Measurements from ENCODE around the gene PLEKHJ1. TPM values are rescaled to one million over a fixed set of nuclear protein-coding genes. Genes with fewer than 3 reads are reported as not detected.

The PLEKHJ1 gene
- total and polyA plus RNA-seq, 2 of the 13 experiments (the other 11 are each of a cell fraction or from before 2014, with no cell fraction given): 70.5 to 130 TPM

DNA sequence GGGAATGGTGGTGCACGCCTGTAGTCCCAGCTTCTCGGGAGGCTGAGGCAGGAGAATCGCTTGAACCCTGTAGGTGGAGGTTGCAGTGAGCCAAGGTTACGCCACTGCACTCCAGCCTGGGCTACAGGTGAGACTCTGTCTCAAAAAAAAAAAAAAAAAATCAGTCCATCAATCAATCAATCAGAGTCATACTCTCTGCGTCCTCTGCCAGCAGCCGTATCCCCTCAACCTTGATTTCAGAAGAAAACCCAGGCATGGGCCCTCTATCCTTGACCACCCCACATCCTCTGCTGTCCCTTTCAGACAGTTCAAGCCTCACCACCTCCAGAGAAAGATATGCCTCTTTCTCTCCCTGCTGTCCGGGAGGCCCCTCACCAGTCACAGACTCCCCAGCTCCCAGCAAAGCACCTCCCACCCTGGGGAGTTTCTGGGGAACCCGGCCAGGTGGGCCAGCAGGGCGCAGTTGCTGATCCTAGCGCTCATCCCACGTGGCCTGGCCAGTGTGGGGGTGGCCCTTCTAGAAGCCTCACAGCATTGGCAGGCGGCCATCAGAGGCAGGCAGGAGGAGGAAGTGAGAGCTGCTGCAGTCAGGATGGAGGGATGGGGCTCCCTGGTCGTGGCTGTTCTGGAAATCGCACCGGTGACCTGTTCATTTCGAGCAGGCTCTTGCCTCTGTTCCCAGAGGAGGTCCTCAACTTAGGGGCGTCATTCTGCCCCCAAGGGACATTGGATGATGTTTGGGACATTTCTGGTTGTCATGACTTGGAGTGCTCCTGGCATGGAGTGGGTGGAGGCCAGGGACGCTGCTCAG is 30.3 kb upstream of the PLEKHJ1 start (continued):
- TF ChIP-seq, protein P1, sequence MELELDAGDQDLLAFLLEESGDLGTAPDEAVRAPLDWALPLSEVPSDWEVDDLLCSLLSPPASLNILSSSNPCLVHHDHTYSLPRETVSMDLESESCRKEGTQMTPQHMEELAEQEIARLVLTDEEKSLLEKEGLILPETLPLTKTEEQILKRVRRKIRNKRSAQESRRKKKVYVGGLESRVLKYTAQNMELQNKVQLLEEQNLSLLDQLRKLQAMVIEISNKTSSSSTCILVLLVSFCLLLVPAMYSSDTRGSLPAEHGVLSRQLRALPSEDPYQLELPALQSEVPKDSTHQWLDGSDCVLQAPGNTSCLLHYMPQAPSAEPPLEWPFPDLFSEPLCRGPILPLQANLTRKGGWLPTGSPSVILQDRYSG (CRISPR knock-in tag; IDR thresholded peaks at IDR 0.05): no peak
- peak; percentile 43; the same call in 1 of the 2 replicates for TF ChIP-seq ZNF770 (CRISPR knock-in tag; IDR thresholded peaks at IDR 0.05)
- 0 out of 2 replicates have a peak, but pooled peaks have one; percentile 24 for TF ChIP-seq ZNF558 (CRISPR knock-in tag; IDR thresholded peaks at IDR 0.05; ENCODE audit: borderline replicate concordance)
- TF ChIP-seq CAMTA2 (CRISPR knock-in tag; IDR thresholded peaks at IDR 0.05; ENCODE audit: borderline replicate concordance): 0 out of 2 replicates have a peak, but pooled peaks have one; percentile 46
- TF ChIP-seq, protein P2, sequence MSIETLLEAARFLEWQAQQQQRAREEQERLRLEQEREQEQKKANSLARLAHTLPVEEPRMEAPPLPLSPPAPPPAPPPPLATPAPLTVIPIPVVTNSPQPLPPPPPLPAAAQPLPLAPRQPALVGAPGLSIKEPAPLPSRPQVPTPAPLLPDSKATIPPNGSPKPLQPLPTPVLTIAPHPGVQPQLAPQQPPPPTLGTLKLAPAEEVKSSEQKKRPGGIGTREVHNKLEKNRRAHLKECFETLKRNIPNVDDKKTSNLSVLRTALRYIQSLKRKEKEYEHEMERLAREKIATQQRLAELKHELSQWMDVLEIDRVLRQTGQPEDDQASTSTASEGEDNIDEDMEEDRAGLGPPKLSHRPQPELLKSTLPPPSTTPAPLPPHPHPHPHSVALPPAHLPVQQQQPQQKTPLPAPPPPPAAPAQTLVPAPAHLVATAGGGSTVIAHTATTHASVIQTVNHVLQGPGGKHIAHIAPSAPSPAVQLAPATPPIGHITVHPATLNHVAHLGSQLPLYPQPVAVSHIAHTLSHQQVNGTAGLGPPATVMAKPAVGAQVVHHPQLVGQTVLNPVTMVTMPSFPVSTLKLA (IDR thresholded peaks at IDR 0.05): peak; percentile 37; the same call in 1 of the 2 replicates
- TF ChIP-seq YEATS4 (CRISPR knock-in tag; IDR thresholded peaks at IDR 0.05; ENCODE audit: borderline replicate concordance): peak; percentile 24; the same call in 1 of the 2 replicates
- 0 out of 2 replicates have a peak, but pooled peaks have one; percentile 15 for TF ChIP-seq ZMAT3 (CRISPR knock-in tag; conservative IDR thresholded peaks at IDR 0.05)
- TF ChIP-seq DMAP1 (CRISPR knock-in tag; IDR thresholded peaks at IDR 0.05): peak; percentile 71; the same call in 1 of the 2 replicates
- peak; percentile 43 for TF ChIP-seq SOX5 (CRISPR knock-in tag; IDR thresholded peaks at IDR 0.05; ENCODE audit: borderline replicate concordance)
- TF ChIP-seq USF2 (IDR thresholded peaks at IDR 0.05; ENCODE audit: low read depth, low read length): 0 out of 2 replicates have a peak, but pooled peaks have one; percentile 25
- TF ChIP-seq USF2 (CRISPR knock-in tag; IDR thresholded peaks at IDR 0.05; ENCODE audit: borderline replicate concordance): peak; percentile 40
- peak; percentile 41; the same call in 1 of the 2 replicates for TF ChIP-seq THAP11 (CRISPR knock-in tag; IDR thresholded peaks at IDR 0.05)
- TF ChIP-seq ARNTL (CRISPR knock-in tag; IDR thresholded peaks at IDR 0.05): 0 out of 2 replicates have a peak, but pooled peaks have one; percentile 40
- TF ChIP-seq KAT8 (CRISPR knock-in tag; IDR thresholded peaks at IDR 0.05): peak; percentile 43; the same call in 1 of the 2 replicates
- peak; percentile 21; the same call in 1 of the 2 replicates for TF ChIP-seq HOXA3 (CRISPR knock-in tag; IDR thresholded peaks at IDR 0.05)
- peak; percentile 18; the same call in 1 of the 2 replicates for TF ChIP-seq ARID5B (CRISPR knock-in tag; IDR thresholded peaks at IDR 0.05)
- 0 out of 2 replicates have a peak, but pooled peaks have one; percentile 24 for TF ChIP-seq ZNF12 (CRISPR knock-in tag; IDR thresholded peaks at IDR 0.05)
- TF ChIP-seq KLF6 (CRISPR knock-in tag; IDR thresholded peaks at IDR 0.05): 0 out of 2 replicates have a peak, but pooled peaks have one; percentile 49
